GM18517 (cell line): Measurements from ENCODE around the gene NCKAP5L.
A peak's percentile ranks its signal among the peaks of the same experiment; 100 is the strongest.
"Not testable (repeated sequence)": the region's sequence is repeated elsewhere in the genome, so short reads cannot be mapped to it uniquely, and the experiment has no call there.

Experiments used
- ATAC-seq: cut with Tn5 transposase; IDR thresholded peaks from one replicate; pipeline ENCODE4 v1.9.1; 2021; ENCODE audit warnings: mild to moderate bottlenecking, moderate library complexity; ENCODE audit not compliant: unreplicated experiment

The NCKAP5L gene

GRCh38 chr12:49866859-49867569 is 38.8 kb upstream of the NCKAP5L start:
- ATAC-seq: no peak

DNA sequence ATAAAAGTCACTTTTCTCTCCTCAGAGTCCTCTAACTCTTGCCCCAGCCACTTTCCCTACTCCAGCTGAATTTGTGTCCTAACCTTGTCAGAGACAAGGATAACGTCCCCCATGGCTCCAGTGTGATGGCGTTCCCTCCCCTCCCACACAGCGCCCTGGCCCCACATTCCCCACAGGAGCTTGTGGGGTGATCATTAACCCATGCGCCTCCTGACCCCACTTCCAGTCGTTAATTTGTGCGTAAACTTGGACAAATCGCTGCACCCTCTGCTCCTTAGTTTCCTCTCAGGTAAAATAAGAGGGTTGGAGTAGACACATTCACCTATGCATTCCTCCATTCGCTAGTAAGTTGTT is 37.5 kb upstream of the NCKAP5L start:
- ATAC-seq: no peak

DNA sequence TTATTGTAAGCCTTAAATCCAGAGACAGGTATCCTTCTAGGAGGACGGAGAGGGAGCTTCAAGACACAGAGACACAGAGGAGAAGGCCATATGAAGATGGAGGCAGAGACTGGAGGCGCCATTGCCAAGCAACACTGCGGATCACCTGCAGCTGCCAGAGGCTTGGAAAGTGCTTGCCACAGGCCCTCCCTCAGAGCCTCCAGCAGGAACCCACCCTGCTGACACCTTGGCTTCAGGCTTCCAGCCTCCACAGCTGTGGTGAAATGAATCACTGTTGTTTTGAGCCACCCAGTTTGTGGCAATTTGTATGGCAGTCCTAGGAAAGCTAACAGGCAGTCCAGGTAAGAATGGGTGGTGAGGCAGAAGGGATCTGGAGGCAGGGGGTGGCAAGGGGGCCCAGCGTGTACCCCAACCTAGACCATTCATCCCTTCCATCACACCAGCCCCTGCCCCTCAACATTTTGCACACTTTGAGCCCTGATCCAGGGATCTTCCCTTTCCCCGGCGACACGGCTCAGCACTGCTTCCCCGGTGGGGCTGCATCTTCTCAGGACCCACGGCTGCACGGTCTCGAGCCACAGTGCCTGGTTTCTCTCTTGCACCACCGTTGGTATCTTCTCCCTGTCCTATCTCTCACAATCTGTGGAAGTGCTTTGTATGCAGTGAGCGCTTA is 37.0 kb upstream of the NCKAP5L start:
- ATAC-seq: no peak

DNA sequence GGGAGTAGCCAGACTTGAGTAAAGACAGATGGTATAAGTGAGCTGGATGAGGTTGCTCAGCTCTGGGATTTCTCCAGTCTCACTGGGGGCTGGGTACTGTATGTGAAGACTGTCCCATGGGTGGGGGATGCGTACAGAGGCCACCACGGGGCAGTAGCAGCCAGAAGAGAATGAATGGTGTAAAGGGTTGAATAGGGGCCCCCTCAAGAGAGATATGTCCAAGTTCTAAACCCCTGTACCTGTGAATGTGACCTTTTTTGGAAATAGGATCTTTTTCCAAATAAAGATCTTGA is 36.5 kb upstream of the NCKAP5L start:
- ATAC-seq: no peak

GRCh38 chr12:49863946-49864797 is 36.0 kb upstream of the NCKAP5L start:
- no peak for ATAC-seq

DNA sequence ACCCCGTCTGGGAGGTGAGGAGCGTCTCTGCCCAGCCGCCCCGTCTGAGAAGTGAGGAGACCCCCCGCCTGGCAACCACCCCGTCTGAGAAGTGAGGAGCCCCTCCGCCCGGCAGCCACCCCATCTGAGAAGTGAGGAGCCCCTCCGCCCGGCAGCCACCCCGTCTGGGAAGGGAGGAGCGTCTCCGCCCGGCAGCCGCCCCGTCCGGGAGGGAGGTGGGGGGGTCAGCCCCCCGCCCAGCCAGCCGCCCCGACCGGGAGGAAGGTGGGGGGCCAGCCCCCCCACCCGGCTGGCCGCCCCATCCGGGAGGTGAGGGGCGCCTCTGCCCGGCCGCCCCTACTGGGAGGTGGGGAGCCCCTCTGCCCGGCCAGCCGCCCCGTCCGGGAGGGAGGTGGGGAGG is 32.7 kb upstream of the NCKAP5L start:
- ATAC-seq: not testable (repeated sequence)

DNA sequence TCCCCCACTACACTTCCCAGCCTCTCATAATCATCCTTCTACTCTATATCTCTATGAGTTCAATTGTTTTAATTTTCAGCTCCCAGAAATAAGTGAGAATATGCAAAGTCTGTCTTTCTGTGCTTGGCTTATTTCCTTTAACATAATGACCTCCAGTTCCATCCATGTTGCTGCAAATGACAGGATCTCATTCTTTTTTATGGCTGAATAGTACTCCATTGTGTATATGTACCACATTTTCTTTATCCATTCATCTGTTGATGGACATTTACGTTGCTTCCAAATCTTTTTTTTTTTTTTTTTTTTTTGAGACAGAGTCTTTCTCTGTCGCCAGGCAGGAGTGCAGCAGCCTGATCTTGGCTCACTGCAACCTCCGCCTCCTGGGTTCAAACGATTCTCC is 27.7 kb upstream of the NCKAP5L start:
- not testable (repeated sequence) for ATAC-seq

DNA sequence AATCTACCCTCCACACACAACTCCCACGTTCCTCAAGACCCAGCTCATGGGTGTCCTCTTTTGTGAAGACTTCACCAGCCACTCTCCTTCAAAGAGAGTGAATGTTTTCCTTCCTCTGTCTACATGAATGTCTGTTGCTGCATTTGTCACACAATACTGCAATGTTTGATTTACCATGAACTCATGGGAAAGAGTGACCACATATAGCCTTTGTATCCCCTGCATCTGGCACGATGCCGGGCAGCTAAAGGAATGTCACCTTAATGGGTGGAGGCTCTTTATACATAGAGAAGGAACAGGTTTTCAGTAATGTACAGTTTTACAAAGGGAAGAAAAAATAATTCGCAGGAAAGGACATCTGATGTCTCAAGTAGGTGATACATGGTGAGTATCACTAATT is 26.8 kb upstream of the NCKAP5L start:
- ATAC-seq: no peak

DNA sequence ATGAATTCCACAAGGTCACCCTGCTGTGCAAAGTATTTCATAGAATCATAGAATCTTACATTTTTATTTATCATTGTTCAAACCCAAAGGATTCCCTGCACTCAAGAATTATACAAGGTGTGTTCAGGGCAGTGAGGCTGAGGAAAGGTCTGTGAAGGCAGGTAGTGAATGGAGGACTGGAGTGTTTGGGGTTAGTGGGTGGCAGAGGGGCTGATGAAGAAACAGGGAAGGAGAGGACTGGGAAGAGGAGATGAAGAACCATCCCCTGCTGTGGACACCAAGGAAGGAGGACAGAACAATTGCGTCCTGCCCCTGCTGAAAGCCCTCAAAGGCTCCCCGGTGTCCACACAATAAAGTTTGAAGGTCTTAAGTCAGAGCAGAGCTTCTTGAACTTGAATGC is 25.5 kb upstream of the NCKAP5L start:
- no peak for ATAC-seq

GRCh38 chr12:49847161-49847560 is 18.9 kb upstream of the NCKAP5L start:
- no peak for ATAC-seq

DNA sequence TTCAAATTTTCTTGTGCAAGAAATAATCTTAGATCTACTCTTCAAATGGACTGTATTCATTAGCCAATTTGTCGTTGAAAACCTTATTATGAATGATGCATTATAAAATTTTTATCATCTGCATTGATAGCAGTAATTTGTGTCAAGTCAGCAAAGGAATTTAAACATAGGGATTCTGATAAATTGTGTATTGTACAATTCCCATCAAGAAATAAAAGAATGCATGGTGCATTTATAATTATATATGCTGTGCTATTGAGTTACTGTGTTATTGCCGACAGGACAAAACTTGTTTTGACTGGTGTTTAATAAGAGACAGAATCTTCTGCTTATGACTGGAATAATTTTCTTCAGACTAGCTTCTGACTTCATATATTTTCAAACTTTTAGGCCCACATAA is 17.8 kb upstream of the NCKAP5L start:
- ATAC-seq: no peak

GRCh38 chr12:49843876-49844437 is 15.7 kb upstream of the NCKAP5L start:
- no peak for ATAC-seq

DNA sequence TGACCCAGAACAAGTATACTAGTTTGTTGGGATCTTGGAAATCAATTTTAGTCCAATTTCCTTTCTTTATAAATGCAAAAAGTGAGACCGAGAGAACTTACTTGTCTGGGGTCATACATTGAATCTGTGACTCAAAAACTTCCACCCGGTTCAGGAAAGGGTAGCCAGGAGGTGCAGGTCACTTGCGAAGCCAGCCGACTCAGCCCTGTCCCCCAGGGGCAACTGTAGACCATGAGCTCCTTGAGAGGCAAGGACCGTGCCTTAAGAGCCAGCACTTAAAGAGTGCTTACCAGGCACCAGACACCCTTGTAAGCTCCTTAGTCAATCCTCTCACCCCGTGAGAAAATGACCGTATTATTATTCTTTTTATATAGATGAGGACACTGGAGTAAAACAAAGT is 15.2 kb upstream of the NCKAP5L start:
- no peak for ATAC-seq

DNA sequence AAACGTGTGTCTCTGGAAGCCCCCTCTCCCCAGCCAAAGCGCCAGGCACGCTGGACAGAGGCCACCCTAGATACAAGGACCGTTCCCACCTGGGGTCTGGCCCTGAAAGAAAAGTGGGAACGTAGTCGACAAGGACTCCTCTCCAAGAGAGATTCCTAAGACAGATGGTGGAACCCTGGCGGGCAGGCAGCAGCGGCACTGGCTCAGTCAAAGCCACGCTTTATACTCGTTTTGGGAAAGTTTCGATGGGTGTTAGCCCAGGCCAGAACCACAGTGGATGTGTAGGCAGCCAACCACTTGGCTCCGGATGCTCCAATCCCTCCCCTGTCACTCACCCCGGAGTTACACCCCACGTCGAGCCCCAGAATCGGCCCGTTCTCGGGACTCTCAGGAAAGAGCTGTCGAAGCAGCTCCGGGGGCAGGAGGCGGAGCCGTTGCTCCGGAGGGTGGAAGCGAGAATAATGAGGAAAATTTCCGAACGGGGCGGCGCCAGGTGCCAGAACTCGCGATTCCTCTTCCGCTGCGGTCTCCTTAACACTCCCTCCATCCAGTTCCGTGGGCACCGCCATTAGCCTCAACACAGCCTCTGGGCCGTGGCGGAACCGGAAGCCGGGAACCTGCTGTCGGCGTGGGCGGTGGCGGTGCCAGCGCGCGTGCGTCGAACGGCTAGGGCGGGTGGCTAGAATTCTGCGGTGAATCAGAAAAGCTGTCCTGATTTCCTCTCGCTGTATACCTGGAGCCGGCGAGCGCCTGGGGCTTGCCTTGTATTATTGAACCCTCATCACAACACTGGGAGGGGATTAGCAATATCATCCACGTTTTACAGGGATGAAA is 14.5 kb upstream of the NCKAP5L start, which contains the start of gene BCDIN3D:
Gene BCDIN3D (minus strand): TSS at position 588 of the 834 bp plus-strand sequence. CDS start 19 bp downstream, at position 569.
- peak; percentile 81 for ATAC-seq

DNA sequence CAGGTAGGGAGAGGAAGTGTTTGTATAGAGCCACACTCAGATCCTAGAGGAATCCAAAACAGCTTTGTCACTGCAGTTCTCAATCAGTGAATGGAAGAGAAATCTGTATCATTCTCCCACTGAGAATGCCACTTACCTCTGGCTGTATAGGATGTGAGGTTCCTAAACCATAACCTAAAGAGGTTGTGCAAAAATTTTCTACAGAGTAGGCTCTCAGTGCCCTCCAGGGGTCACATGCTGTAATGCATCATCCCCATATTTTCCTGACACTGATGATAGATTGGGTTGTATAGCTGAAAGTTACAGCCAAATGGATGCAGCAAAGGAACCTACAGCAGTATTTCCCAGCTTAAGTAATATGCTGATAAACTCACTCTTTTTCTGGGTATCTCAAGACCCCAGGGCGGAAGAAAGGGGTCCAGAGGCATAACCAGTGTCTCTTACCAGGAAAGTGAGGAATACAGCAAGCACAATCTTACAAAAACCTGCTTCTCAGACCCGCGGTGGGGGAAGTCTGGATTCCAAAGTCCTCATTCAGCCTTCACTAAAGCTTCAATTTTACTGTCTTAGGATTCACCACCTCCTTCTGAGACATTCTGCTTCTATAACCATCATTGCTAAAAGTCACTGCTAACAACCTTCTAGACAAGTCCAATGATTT is 10.9 kb upstream of the NCKAP5L start:
- ATAC-seq: no peak

DNA sequence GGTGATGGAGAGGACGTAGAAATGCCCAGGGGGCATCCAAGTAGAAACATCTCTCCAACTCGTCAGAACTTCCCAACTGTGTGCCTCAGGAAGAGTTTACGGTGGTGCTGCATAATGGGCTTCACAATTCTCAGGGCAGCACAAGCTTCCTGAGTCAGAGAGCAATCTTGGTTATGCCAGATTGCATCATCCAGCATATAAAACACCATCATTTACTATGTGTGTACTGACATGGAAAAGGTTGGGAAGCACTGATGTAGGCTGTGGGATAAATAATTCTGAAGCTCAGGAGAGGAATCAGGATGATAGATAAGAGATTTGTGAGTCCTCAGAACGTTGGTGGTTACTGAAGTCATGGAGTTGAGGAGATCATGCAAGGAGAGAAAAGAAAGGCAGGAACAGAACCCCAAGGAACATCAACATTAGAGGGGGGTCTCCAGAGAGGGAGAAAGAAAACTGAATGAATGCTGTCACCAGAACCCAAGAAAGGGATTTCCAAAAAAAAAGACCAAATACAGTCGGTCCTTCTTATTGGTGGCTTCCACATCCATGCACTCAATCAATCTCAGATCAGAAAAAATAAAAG is 4.7 kb upstream of the NCKAP5L start:
- ATAC-seq: no peak

GRCh38 chr12:49831717-49832116 is 3.5 kb upstream of the NCKAP5L start:
- ATAC-seq: no peak

- ATAC-seq: no peak
Measured at GRCh38 chr12:49827401-49828099, 663 bp downstream of the NCKAP5L start.

DNA sequence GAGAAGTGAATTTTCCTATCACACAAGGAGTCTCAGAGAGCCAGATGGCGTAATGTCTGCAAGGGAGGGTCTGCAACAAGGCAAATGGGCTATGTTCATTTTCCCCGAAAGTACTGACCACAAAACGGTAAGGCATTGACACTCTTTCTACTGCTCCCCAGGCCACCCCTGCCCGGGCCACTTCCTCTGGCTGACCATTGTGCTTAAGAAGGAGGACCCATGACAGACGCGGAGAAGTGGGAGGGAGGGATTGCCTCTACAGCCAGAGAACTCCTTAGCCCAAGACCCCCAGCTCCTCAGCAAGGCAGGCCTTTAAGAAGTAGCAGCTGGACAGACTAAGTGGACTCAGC is 1.2 kb downstream of the NCKAP5L start:
- no peak for ATAC-seq
